Measurements from ENCODE around the gene TBC1D3I.
"Not testable (repeated sequence)": the region's sequence is repeated elsewhere in the genome, so short reads cannot be mapped to it uniquely, and the experiment has no call there.

Gene TBC1D3I

DNA sequence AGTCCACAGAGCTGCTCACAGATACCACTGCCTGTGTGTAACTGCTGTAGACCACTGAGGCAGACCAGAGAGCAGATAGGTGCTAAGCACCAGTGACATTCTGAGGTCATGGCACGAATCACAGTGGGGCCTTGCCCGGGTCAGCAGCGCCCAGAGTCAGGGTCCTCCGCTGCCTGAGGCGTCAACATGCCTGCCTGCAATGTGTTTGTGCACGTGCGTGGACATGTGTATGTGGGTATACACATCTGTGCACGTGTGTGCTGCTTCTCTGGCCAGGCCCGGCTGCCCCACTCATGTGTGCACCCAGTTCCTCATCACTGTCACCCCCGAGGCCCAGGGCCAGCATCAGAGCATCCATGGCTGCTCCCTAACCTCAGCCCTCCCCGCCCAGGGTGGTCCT, at the start of gene TBC1D3I:
TBC1D3I (minus strand) TSS at position 101 of the 400 bp plus-strand sequence. CDS start 1,585 bp downstream, outside the sequence.
- in situ Hi-C loops (cut with HindIII; ENCODE audit: low pct_unique_long_range_greater_than_20kb, low sequenced_read_pairs); DNase-seq (ENCODE audit: low read depth in 1 of 2, low spot score in 1 of 2): not testable (repeated sequence)

DNA sequence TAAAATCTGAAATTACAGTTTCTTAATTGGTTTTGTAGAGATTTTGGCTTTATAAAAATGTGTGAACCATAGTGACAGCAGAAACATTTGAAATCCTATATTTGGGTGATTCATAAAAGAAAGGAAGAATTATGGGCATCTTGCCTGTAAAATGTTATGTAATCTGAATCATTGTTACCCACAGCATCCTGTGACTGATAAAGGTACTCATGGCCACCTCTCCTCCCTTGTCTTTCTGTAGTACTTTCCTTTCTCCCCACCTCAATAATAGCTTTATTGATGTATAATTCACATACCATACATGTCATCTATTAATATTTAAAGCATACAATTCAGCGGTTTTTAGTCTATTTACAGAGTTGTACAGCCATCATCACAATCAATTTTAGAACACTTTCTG, 30.8 kb upstream of the TBC1D3I start:
- in situ Hi-C loops (cut with HindIII; ENCODE audit: low pct_unique_long_range_greater_than_20kb, low sequenced_read_pairs); DNase-seq (ENCODE audit: low read depth in 1 of 2, low spot score in 1 of 2): not testable (repeated sequence)

DNA sequence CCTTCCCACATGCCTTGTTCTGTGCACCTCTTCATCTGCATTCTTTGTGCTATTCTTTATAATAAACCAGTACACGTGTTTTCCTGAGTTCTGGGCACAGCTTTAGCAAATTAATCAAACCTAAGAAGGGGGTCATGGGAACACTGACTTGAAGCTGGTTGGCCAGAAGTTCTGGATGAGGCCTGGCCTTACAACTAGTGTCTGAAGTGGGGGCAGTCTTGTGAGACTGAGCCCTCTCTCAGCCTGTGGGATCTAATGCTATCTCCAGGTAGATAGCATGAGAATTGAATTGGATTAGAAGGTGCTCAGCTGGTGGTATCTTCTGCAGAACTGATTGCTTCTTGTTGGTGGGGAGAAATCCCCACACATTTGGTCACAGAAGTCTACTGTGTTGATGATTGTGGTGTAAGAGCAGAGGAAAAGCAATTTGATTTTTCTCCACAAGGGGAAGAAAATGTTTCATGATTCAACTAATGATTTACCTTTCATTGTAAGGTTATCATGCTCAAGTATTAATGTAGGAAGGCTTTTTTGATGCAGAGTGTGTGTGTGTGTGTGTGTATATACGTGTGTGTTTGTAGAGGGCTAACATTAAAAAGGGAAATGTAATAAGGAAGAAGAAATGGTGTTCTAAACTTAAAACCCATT, 25.7 kb upstream of the TBC1D3I start:
- in situ Hi-C loops (cut with HindIII; ENCODE audit: low pct_unique_long_range_greater_than_20kb, low sequenced_read_pairs) = not testable (repeated sequence)

DNA sequence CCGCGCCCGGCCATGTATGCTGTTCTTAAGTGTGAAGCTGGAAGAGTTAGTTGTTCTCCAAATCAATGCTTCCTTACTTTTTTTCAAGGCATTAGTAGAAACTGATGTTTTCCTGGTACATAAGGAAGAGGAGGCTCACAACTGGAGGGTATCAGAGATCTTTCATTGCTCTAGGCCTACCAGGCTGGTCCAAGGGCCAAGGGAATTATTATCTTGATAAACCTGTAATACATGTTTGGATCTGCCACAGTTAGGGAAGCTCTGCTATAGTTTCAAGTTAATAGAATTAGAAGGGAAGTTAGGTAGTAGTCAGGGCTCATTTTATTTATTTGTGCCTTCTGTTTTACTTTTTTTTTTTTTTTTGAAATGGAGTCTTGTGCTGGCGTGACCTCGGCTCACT, 19.8 kb upstream of the TBC1D3I start:
- DNase-seq (ENCODE audit: low read depth in 1 of 2, low spot score in 1 of 2); in situ Hi-C loops (cut with HindIII; ENCODE audit: low pct_unique_long_range_greater_than_20kb, low sequenced_read_pairs): not testable (repeated sequence)

More for the DNA sequence above, 25.7 kb upstream of the TBC1D3I start:
- DNase-seq (ENCODE audit: low read depth in 1 of 2, low spot score in 1 of 2) = not testable (repeated sequence)

DNA sequence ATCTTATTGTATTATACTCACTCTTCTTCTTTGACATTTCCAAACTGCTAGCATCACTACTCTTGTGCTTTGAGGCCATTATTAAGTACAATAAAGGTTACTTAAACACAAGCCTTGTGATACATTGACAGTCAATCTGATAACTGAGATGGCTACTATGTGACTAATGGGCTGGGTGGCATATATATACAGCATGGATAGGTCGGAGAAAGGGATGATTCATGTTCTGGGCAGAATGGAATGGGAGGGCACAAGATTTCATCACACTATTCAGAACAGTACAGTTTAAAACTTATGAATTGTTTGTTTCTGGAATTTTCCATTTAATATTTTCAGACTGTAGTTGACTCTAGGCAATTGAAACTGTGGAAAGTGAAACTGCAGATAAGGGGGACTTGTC, 18.9 kb upstream of the TBC1D3I start:
- in situ Hi-C loops (cut with HindIII; ENCODE audit: low pct_unique_long_range_greater_than_20kb, low sequenced_read_pairs); DNase-seq (ENCODE audit: low read depth in 1 of 2, low spot score in 1 of 2): not testable (repeated sequence)

DNA sequence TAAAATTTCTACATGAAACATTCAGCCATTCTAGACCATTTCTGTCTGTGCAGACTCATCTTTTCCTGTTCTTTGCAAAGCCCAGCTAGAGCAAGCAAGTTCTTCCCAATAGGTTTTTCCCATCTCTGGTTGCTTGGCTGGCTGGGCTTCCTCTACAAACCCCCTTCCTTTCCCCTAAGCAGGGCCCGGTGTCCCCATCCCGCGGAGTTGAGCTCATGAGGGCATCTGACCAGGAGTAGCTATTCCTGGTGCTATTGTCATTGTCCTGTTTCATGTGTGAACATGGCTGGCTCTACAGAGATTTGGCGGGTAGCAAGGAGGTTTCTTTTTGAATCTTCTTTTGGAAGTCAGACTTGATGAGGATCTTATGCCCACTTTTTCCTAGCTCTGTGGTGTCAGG, 22.3 kb downstream of the TBC1D3I start:
- in situ Hi-C loops (cut with HindIII; ENCODE audit: low pct_unique_long_range_greater_than_20kb, low sequenced_read_pairs); DNase-seq (ENCODE audit: low read depth in 1 of 2, low spot score in 1 of 2): not testable (repeated sequence)

DNA sequence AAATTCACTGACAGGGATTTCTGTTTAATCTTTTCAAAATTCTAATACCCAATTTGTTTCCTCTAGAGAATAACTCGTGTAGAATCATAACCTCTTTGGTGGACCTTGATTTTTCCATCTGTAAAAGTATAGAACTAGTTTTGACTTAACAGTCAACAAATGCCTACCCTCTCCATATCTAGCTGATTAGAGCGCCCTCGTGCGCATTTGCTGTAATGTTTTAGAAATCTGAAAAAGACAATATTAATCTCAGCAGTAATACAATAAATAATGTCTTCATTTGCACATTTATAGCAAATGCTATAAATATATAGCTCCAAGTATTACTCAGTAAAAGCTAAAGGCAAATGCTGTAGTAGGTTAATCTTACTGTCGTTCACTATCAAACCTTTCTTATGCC, 34.7 kb downstream of the TBC1D3I start:
- DNase-seq (ENCODE audit: low read depth in 1 of 2, low spot score in 1 of 2); in situ Hi-C loops (cut with HindIII; ENCODE audit: low pct_unique_long_range_greater_than_20kb, low sequenced_read_pairs): not testable (repeated sequence)

DNA sequence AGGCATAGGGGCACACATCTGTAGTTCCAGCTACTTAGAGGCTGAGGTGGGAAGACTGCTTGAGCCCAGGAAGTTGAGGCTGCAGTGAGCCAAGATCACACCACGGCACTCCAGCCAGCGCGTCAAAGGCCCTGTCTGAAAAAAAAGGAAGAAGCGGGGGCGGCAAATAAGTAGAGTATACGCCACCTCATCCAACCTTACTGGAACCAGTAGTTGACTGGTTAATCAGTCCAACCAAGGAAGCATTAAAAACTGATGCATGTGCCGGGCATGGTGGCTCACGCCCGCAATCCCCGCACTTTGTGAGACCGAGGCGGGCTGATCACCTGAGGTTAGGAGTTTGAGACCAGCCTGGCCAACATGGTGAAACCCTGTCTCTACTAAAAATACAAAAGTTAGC, 41.4 kb downstream of the TBC1D3I start:
- in situ Hi-C loops (cut with HindIII; ENCODE audit: low pct_unique_long_range_greater_than_20kb, low sequenced_read_pairs); DNase-seq (ENCODE audit: low read depth in 1 of 2, low spot score in 1 of 2): not testable (repeated sequence)

DNA sequence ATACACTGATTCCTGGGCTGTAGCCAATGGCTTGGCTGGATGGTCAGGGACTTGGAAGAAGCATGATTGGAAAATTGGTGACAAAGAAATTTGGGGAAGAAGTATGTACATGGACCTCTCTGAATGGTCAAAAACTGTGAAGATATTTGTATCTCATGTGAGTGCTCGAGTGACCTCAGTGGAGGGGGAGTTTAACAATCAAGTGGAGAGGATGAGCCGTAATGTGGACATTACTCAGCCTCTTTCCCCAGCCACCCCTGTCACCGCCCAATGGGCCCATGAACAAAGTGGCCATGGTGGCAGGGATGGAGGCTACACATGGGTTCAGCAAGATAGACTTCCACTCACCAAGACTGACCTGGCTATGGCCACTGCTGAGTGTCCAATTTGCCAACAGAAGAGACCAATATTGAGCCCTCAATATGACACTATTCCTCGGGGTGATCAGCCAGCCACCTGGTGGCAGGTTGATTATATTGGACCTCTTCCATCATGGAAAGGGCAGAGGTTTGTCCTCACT, 42.7 kb downstream of the TBC1D3I start:
- DNase-seq (ENCODE audit: low read depth in 1 of 2, low spot score in 1 of 2); in situ Hi-C loops (cut with HindIII; ENCODE audit: low pct_unique_long_range_greater_than_20kb, low sequenced_read_pairs): not testable (repeated sequence)

DNA sequence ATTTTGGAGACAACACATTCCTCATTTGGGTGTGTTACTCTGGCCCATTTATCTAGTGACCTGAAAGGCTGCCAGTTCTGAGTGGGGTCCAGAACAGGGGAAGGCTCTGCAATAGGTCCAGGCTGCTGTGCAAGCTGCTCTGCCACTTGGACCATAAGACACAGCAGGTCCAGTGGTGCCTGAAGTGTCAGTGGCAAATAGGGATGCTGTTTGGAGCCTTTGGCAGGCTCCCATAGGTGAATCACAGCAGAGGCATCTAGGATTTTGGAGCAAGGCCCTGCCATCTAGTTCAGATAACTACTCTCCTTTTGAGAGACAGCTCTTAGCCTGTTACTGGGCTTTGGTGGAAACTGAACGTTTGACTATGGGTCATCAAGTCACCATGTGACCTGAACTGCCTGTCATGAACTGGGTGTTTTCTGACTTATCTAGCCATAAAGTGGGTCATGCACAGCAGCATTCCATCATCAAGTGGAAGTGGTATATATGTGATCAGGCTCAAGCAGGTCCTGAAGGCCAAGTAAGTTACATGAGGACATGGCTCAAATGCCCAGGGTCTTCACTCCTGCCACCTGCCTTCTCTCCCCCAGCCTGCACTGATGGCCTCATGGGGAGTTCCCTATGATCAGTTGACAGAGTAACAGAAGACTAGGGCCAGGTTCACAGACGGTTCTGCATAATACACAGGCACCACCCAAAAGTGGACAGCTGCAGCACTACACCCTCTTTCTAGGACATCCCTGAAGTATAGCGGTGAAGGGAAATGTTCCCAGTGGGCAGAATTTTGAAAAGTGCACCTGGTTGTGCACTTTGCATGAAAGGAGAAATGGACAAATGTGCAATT, 43.4 kb downstream of the TBC1D3I start:
- DNase-seq (ENCODE audit: low read depth in 1 of 2, low spot score in 1 of 2); in situ Hi-C loops (cut with HindIII; ENCODE audit: low pct_unique_long_range_greater_than_20kb, low sequenced_read_pairs): not testable (repeated sequence)

DNA sequence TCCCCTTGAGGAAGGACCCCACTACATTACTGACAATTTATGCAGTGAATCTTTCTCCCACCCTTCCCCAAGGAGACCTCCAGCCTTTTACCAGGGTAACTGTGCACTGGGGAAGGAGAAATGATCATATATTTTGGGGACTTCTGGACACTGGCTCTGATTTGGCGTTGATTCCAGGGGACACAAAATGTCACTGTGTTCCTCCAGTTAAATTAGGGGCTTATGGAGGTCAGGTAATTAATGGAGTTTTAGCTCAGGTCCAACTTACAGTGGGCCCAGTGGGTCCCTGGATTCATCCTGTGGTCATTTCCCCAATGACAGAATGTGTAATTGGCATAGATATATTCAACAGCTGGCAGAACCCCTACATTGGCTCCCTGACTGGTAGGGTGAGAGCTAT, 44.8 kb downstream of the TBC1D3I start:
- DNase-seq (ENCODE audit: low read depth in 1 of 2, low spot score in 1 of 2); in situ Hi-C loops (cut with HindIII; ENCODE audit: low pct_unique_long_range_greater_than_20kb, low sequenced_read_pairs): not testable (repeated sequence)

DNA sequence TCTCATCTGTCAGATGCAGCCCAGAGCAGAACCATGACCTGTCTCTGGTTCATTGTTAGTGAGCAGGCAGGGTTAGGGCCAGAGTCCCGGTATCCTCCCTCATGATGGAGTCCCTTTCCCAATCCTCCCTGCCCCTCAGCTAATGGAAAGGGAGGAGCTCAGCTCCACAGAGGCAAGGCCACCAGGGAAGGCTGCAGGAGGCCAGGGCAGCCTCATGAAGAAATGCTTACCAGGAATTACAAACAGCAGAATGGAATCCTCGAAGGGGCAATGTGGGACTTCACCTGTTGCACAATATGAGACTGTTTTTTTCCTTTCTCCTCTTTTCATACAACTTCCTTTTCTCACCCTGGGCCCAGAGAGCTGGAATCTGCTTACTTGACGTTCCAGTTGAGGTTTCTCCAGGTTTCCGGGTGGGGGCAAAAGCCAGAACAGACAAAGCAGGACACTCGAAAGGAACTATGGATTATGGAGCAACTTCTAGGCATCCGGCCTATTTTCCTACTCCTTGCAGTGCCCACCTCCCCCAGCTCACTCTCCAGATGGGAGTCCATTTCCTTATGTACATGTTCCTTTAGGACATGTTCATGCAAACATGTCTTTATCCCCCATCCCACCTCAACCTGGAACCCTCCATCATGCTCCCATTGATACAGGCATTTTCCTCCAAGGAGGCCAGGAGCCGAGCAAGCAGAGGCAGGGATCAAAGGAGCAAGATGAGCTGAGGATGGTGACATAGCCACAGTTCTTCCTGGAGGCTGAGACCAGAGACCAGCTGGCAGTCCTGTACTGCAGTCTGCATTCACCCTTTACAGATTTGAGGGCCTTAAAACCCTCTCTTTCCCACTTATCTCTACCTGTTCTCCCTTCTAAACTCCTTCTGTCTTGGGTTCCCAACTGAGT, 48.7 kb downstream of the TBC1D3I start:
- DNase-seq (ENCODE audit: low read depth in 1 of 2, low spot score in 1 of 2); in situ Hi-C loops (cut with HindIII; ENCODE audit: low pct_unique_long_range_greater_than_20kb, low sequenced_read_pairs): not testable (repeated sequence)

DNA sequence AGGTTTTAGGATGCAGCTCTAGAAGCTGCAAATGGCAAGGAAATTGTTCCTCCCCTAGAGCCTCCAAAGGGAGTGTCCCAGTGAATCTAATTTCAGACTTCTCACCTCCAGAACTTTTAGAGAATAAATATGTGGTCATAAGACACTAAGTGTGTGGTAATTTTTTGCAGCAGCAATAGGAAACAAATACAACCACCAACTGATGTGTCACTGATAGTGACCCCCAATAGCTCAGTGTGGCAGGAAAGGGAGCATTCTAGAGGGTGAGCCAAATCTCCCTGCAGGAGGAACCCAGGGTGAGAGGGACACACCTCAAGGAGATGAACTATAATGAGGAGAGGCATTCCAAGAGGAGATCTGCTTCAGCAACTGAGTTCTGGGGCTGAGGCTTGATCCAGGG, 49.5 kb downstream of the TBC1D3I start:
- no peak for TF ChIP-seq JUND (IDR thresholded peaks at IDR 0.05; ENCODE audit: low read depth)
- DNase-seq (ENCODE audit: low read depth in 1 of 2, low spot score in 1 of 2) = no peak
- in situ Hi-C loops (cut with HindIII; ENCODE audit: low pct_unique_long_range_greater_than_20kb, low sequenced_read_pairs) = no loop called here
